Measurements from ENCODE around the gene VWA3B. TPM values are rescaled to one million over a fixed set of nuclear protein-coding genes. Genes with fewer than 3 reads are reported as not detected.

Gene VWA3B
- total RNA-seq, 2 donors from 2014 or later = 0.78 TPM; not detected in 1

GRCh38 chr2:98205889-98206288 is 118.9 kb downstream of the VWA3B start:
- ATAC-seq (no peak), DNase-seq (no peak)
- TF ChIP-seq CTCF (IDR thresholded peaks at IDR 0.05) (no peak), POLR2A (IDR thresholded peaks at IDR 0.05) (no peak)
- WGBS, 2 donors = 89 to 97% methylated on average over 3 of the region's 3 CpGs
- Histone ChIP-seq H3K4me3 (no peak overlapping the region), H3K27ac (no peak overlapping the region), H3K27me3 (no peaks in the 10 kb centered on the region), H3K36me3 (replicated peaks in 1 of 2; ENCODE audit: insufficient read depth in 1 of 2, low read depth in 2 of 2) (no peaks in the 10 kb centered on the region), H3K9me3 (no peaks in the 10 kb centered on the region), H3K4me1 (no peaks in the 10 kb centered on the region)
- intact Hi-C loops (cut with DNase I) = no loop called here

- Histone ChIP-seq H3K27ac (no peak overlapping the region), H3K36me3 (replicated peaks in 1 of 2; ENCODE audit: insufficient read depth in 1 of 2, low read depth in 2 of 2) (no peaks in the 10 kb centered on the region), H3K27me3 (no peaks in the 10 kb centered on the region), H3K4me3 (no peak overlapping the region), H3K9me3 (no peaks in the 10 kb centered on the region), H3K4me1 (no peaks in the 10 kb centered on the region)
- 47 to 59% methylated on average over 9 of the region's 9 CpGs for WGBS, 2 donors
- DNase-seq (no peak), ATAC-seq (no peak)
- intact Hi-C loops (cut with DNase I) = no loop called here
- TF ChIP-seq CTCF (IDR thresholded peaks at IDR 0.05) (no peak), POLR2A (IDR thresholded peaks at IDR 0.05) (no peak)
These were observed 125.4 kb downstream of the VWA3B start for GRCh38 chr2:98212092-98213000.

- Histone ChIP-seq H3K36me3 (replicated peaks in 1 of 2; ENCODE audit: insufficient read depth in 1 of 2, low read depth in 2 of 2) (no peaks in the 10 kb centered on the region), H3K9me3 (no peaks in the 10 kb centered on the region), H3K27me3 (no peaks in the 10 kb centered on the region), H3K27ac (no peak overlapping the region), H3K4me1 (no peaks in the 10 kb centered on the region), H3K4me3 (no peak overlapping the region)
- WGBS, 2 donors = 53 to 56% methylated on average over 2 to 4 of the region's 4 CpGs
- TF ChIP-seq CTCF (IDR thresholded peaks at IDR 0.05) (no peak), POLR2A (IDR thresholded peaks at IDR 0.05) (no peak)
- intact Hi-C loops (cut with DNase I) = no loop called here
- DNase-seq (no peak), ATAC-seq (no peak)
These were observed 129.6 kb downstream of the VWA3B start for GRCh38 chr2:98216616-98217015.

- WGBS, 2 donors = 90 to 92% methylated on average over 3 of the region's 3 CpGs
- ATAC-seq = no peak
- no peak overlapping the region for H3K4me3 ChIP-seq
- no peaks in the 10 kb centered on the region for H3K36me3 ChIP-seq (replicated peaks in 1 of 2; ENCODE audit: insufficient read depth in 1 of 2, low read depth in 2 of 2)
- H3K9me3 ChIP-seq = no peaks in the 10 kb centered on the region
- no peak for DNase-seq
- intact Hi-C loops (cut with DNase I) = no loop called here
- no peak overlapping the region for H3K27ac ChIP-seq
- H3K27me3 ChIP-seq = no peaks in the 10 kb centered on the region
- no peaks in the 10 kb centered on the region for H3K4me1 ChIP-seq
- TF ChIP-seq CTCF (IDR thresholded peaks at IDR 0.05) (no peak), POLR2A (IDR thresholded peaks at IDR 0.05) (no peak)
These were observed 132.2 kb downstream of the VWA3B start for GRCh38 chr2:98219152-98219551.

GRCh38 chr2:98233941-98234340 is 147.0 kb downstream of the VWA3B start:
- Histone ChIP-seq H3K4me3 (no peak overlapping the region), H3K9me3 (no peaks in the 10 kb centered on the region), H3K27me3 (no peaks in the 10 kb centered on the region), H3K27ac (no peak overlapping the region), H3K36me3 (replicated peaks in 1 of 2; ENCODE audit: insufficient read depth in 1 of 2, low read depth in 2 of 2) (no peaks in the 10 kb centered on the region), H3K4me1 (no peaks in the 10 kb centered on the region)
- no peak for DNase-seq
- no peak for ATAC-seq
- 70 to 76% methylated on average over 2 of the region's 2 CpGs for WGBS, 2 donors
- TF ChIP-seq POLR2A (IDR thresholded peaks at IDR 0.05) (no peak), CTCF (IDR thresholded peaks at IDR 0.05) (no peak)
- intact Hi-C loops (cut with DNase I) = no loop called here

Data from body of pancreas (tissue), 4 donors.